ENCODE results near the gene POLR2J.

Gene POLR2J

DNA sequence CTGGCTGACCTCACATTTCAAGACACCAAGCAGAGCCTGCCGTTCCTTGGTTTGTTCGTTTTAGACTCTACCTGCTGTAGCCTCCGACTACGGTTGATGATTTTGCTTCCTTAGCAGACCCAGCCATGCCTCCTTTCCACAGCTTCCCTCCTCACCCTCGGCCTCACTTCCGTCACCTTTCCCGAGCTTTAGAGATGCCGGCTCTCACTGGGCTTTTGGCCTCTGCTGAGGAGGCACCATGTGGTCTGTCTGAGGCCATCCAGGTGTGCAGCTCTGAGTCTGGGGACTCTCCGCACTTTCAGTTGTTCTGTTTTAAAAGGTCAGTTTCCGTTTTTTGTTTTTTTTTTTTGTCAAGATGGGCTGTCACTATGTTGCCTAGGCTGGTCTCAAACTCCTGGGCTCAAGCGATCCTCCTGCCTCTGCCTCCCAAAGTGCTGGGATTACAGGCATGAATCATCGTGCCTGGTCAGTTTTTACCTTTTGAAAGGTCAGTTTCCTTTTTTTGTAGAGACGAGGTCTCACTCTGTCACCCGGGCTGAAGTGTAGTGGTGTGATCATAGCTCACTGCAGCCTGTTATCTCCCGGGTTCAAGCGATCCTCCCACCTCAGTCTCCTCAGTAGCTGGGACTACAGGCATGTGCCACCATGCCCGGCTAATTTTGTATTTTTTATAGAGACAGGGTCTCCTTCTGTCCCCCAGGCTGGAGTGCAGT is 33.6 kb downstream of the POLR2J start:
- H3K4me1 ChIP-seq (ENCODE audit: insufficient read depth, low read length): peaks cover 6% of the 10 kb centered on the region; the same call in 1 of the 2 replicates
- H3K36me3 ChIP-seq (ENCODE audit: insufficient read depth, low read depth, low read length): 0 out of 2 replicates have a peak, but pooled peaks cover 6% of the 10 kb centered on the region
- H3K9ac ChIP-seq (ENCODE audit: low read depth, low read length): no peak overlapping the region
- H3K27ac ChIP-seq (ENCODE audit: low read length): no peak overlapping the region
- no peak overlapping the region for H3K4me3 ChIP-seq (ENCODE audit: low read length)
- no peaks in the 10 kb centered on the region for H3K27me3 ChIP-seq (ENCODE audit: insufficient read depth, low read length)
- H3K9me3 ChIP-seq (ENCODE audit: insufficient read depth, low read depth, low read length): no peaks in the 10 kb centered on the region

- Histone ChIP-seq H3K36me3 (ENCODE audit: insufficient read depth, low read depth, low read length) (no peaks in the 10 kb centered on the region), H3K27ac (ENCODE audit: low read length) (no peak overlapping the region), H3K27me3 (ENCODE audit: insufficient read depth, low read length) (no peaks in the 10 kb centered on the region), H3K9me3 (ENCODE audit: insufficient read depth, low read depth, low read length) (no peaks in the 10 kb centered on the region), H3K4me3 (ENCODE audit: low read length) (no peak overlapping the region), H3K4me1 (ENCODE audit: insufficient read depth, low read length) (peaks cover 6% of the 10 kb centered on the region; the same call in 1 of the 2 replicates), H3K9ac (ENCODE audit: low read depth, low read length) (peak overlapping the region; percentile 21)
These were observed 38.5 kb downstream of the POLR2J start for GRCh38 chr7:102439963-102440795.

DNA sequence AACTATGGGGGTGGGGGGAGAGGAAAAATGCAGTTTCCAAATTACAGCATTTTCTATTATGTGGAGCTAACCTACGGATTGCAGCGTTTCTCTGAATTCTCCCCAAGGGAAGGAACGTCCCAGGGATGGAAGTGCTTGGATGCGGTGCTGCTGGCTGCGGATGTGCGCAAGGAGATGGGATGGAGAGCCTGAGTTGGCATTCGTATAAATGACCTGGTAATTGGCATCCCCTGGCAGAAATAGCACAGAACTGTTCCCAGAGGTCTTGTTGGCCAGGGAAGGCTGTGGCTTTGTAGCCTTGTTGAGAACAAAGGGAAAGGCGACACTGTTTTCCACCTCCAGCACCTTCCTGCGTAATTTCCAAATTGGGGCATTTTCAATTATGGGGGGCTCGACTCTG is 42.6 kb downstream of the POLR2J start:
- no peaks in the 10 kb centered on the region for H3K27me3 ChIP-seq (ENCODE audit: insufficient read depth, low read length)
- no peak overlapping the region for H3K9ac ChIP-seq (ENCODE audit: low read depth, low read length)
- no peak overlapping the region for H3K27ac ChIP-seq (ENCODE audit: low read length)
- no peaks in the 10 kb centered on the region for H3K36me3 ChIP-seq (ENCODE audit: insufficient read depth, low read depth, low read length)
- H3K4me1 ChIP-seq (ENCODE audit: insufficient read depth, low read length): no peaks in the 10 kb centered on the region; the same call in 1 of the 2 replicates
- no peaks in the 10 kb centered on the region for H3K9me3 ChIP-seq (ENCODE audit: insufficient read depth, low read depth, low read length)
- H3K4me3 ChIP-seq (ENCODE audit: low read length): no peak overlapping the region

DNA sequence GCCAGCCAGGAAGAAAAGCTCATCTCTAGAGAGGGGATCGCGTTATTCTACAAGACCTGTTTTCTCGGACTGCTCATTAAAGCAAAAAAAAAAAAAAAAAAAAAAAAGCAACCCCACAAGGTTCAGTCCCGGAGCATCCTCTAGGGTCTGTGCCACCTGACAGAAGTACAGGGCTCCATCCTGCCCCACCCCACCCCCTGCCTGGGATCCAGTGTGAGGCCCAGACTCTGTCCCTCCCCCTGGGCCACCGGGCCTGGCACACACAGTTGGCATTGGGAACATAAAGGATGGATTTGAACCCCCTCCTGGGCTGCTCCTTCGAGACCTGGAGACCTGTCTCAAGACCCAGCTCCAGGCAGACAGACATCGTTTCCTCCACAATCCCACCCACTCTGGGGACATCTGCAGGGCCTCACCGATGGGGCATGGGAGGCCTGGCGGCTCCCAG is 44.7 kb downstream of the POLR2J start:
- no peaks in the 10 kb centered on the region; the same call in 1 of the 2 replicates for H3K4me1 ChIP-seq (ENCODE audit: insufficient read depth, low read length)
- H3K36me3 ChIP-seq (ENCODE audit: insufficient read depth, low read depth, low read length): no peaks in the 10 kb centered on the region
- H3K4me3 ChIP-seq (ENCODE audit: low read length): peak overlapping the region; percentile 87
- H3K9ac ChIP-seq (ENCODE audit: low read depth, low read length): peak overlapping the region; percentile 69; the same call in 1 of the 2 replicates
- no peaks in the 10 kb centered on the region for H3K9me3 ChIP-seq (ENCODE audit: insufficient read depth, low read depth, low read length)
- H3K27ac ChIP-seq (ENCODE audit: low read length): no peak overlapping the region
- no peaks in the 10 kb centered on the region for H3K27me3 ChIP-seq (ENCODE audit: insufficient read depth, low read length)

GRCh38 chr7:102433219-102434038 is 45.3 kb downstream of the POLR2J start, which contains the start of gene ORAI2:
ORAI2 (plus strand) TSS chr7:102433575; CDS start chr7:102438957, 5,382 bp downstream.
- no peaks in the 10 kb centered on the region for H3K36me3 ChIP-seq (ENCODE audit: insufficient read depth, low read depth, low read length)
- no peaks in the 10 kb centered on the region; the same call in 1 of the 2 replicates for H3K4me1 ChIP-seq (ENCODE audit: insufficient read depth, low read length)
- no peak within 1 kb of the TSS for H3K27ac ChIP-seq (ENCODE audit: low read length)
- no peaks in the 10 kb centered on the region for H3K9me3 ChIP-seq (ENCODE audit: insufficient read depth, low read depth, low read length)
- H3K4me3 ChIP-seq (ENCODE audit: low read length): peak within 1 kb of the TSS; percentile 87
- peak within 1 kb of the TSS; percentile 69; the same call in 1 of the 2 replicates for H3K9ac ChIP-seq (ENCODE audit: low read depth, low read length)
- H3K27me3 ChIP-seq (ENCODE audit: insufficient read depth, low read length): no peaks in the 10 kb centered on the region

- Histone ChIP-seq H3K4me3 (ENCODE audit: low read length) (peak overlapping the region; percentile 87; the same call in 1 of the 2 replicates), H3K27me3 (ENCODE audit: insufficient read depth, low read length) (no peaks in the 10 kb centered on the region), H3K36me3 (ENCODE audit: insufficient read depth, low read depth, low read length) (0 out of 2 replicates have a peak, but pooled peaks cover 1% of the 10 kb centered on the region), H3K9me3 (ENCODE audit: insufficient read depth, low read depth, low read length) (no peaks in the 10 kb centered on the region), H3K4me1 (ENCODE audit: insufficient read depth, low read length) (no peaks in the 10 kb centered on the region; the same call in 1 of the 2 replicates), H3K27ac (ENCODE audit: low read length) (no peak overlapping the region), H3K9ac (ENCODE audit: low read depth, low read length) (peak overlapping the region; percentile 59; the same call in 1 of the 2 replicates)
These were observed 46.1 kb downstream of the POLR2J start for GRCh38 chr7:102432442-102433218.

DNA sequence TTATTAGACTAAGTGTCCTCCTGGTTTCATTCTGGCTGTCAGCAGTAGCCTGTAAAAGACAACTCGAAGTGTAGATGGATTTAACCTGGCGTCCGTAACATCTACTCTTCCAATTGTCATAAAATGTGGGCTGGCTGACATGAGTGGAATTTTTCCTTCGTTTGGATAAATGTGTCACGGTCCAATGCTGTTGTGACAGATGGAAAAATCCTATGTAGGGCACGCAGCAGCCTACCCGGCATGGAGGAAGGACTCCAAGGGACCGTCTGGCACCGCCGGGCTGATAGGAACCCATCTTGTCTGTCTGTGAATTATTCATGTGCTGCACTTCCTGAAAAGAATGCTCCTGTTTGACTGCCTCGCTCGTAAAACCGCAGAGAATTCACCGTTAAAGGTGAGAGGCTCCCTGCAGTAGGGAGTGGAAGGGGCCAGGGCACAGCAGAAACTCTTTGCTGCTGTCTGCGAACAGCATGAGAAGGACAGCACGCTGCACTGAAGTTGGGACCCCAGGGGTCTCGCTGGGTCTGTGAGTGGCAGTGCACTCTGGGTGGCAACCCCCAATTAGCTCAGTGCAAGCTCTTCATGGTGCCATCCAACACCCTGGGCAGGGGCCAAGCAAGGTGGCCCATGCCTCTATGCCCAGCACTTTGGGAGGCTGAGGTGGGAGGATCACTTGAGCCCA is 47.0 kb downstream of the POLR2J start:
- no peaks in the 10 kb centered on the region for H3K27me3 ChIP-seq (ENCODE audit: insufficient read depth, low read length)
- no peaks in the 10 kb centered on the region for H3K9me3 ChIP-seq (ENCODE audit: insufficient read depth, low read depth, low read length)
- H3K9ac ChIP-seq (ENCODE audit: low read depth, low read length): no peak overlapping the region
- no peak overlapping the region for H3K4me3 ChIP-seq (ENCODE audit: low read length)
- H3K36me3 ChIP-seq (ENCODE audit: insufficient read depth, low read depth, low read length): peaks cover 10% of the 10 kb centered on the region
- no peaks in the 10 kb centered on the region; the same call in 1 of the 2 replicates for H3K4me1 ChIP-seq (ENCODE audit: insufficient read depth, low read length)
- no peak overlapping the region for H3K27ac ChIP-seq (ENCODE audit: low read length)

DNA sequence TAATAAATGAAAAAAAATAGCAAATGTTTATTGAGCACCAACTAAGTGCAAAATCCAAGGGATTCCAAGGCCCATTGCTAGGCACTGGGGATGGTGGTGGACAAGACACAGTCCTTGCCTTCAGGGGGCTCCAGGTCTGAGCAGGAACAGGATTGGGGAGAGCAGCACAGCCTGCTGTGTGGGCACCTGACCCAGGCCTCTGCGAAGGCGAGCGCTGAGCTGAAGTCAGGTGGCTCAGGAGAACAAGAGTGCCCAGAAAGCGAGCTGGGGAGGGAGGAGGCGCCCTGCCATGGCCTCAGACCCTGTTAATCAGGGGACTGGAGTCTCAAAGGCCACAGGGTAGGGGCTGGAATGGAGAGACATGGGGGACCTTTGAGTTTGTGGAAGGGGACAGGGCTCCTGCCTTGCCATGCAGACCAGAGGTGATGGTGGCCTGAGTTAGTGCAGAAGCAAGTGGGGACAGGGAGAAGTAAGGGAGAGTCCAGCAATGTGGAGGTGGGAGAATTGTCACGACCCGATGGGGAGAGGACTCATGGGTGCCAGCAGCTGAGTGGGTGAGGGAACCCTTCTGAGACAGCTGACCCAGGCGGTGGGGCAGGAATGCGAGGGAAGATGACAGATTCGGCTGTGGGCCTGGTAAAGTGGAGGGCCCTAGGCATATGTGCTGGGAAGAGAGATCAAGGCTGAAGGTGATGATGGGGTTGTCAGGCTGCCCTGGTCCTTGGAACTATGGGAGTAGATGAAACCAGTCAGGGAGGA is 49.4 kb downstream of the POLR2J start:
- Histone ChIP-seq H3K9ac (ENCODE audit: low read depth, low read length) (no peak overlapping the region), H3K9me3 (ENCODE audit: insufficient read depth, low read depth, low read length) (no peaks in the 10 kb centered on the region), H3K36me3 (ENCODE audit: insufficient read depth, low read depth, low read length) (peaks cover 28% of the 10 kb centered on the region), H3K4me1 (ENCODE audit: insufficient read depth, low read length) (no peaks in the 10 kb centered on the region; the same call in 1 of the 2 replicates), H3K27ac (ENCODE audit: low read length) (no peak overlapping the region), H3K27me3 (ENCODE audit: insufficient read depth, low read length) (no peaks in the 10 kb centered on the region), H3K4me3 (ENCODE audit: low read length) (no peak overlapping the region)

- no peaks in the 10 kb centered on the region for H3K27me3 ChIP-seq (ENCODE audit: insufficient read depth, low read length)
- no peak overlapping the region for H3K9ac ChIP-seq (ENCODE audit: low read depth, low read length)
- H3K36me3 ChIP-seq (ENCODE audit: insufficient read depth, low read depth, low read length): peaks cover 29% of the 10 kb centered on the region
- H3K27ac ChIP-seq (ENCODE audit: low read length): no peak overlapping the region
- H3K4me3 ChIP-seq (ENCODE audit: low read length): no peak overlapping the region
- H3K9me3 ChIP-seq (ENCODE audit: insufficient read depth, low read depth, low read length): no peaks in the 10 kb centered on the region
- H3K4me1 ChIP-seq (ENCODE audit: insufficient read depth, low read length): peaks cover 3% of the 10 kb centered on the region; the same call in 1 of the 2 replicates
These were observed 51.7 kb downstream of the POLR2J start for GRCh38 chr7:102427019-102427405.
